Astrocyte (in vitro differentiated cells and primary cell): Measurements from ENCODE around the gene AUTS2. TPM values are rescaled to one million over a fixed set of nuclear protein-coding genes. Genes with fewer than 3 reads are reported as not detected.

Source experiments
- DNase-seq: peaks from one replicate; pipeline ENCODE4 v3.0.0-alpha.2; 2010; ENCODE audit warnings: low read depth
- FAIRE-seq: peaks from 2 replicates; lab custom pipeline; 2011; peaks lifted over from hg19 to GRCh38; lab: Jason Lieb, UNC
- H2AFZ ChIP-seq: 2 replicates; pipeline ENCODE4 v1.6.0; 2012; ENCODE audit warnings: low read depth, low read length, inconsistent platforms
- H3K27ac ChIP-seq: 2 replicates; pipeline ENCODE4 v1.5.1; 2011; ENCODE audit warnings: low read depth, low read length, inconsistent platforms
- H3K27me3 ChIP-seq: 2 replicates; pipeline ENCODE4 v1.6.0; 2011; ENCODE audit warnings: low read length, inconsistent platforms; ENCODE audit not compliant: insufficient read depth
- H3K36me3 ChIP-seq: 2 replicates; pipeline ENCODE4 v1.5.1; 2011; ENCODE audit warnings: low read length, inconsistent platforms; ENCODE audit not compliant: insufficient read depth
- H3K4me1 ChIP-seq: 2 replicates; pipeline ENCODE4 v1.5.1; 2011; ENCODE audit warnings: low read length, inconsistent platforms; ENCODE audit not compliant: insufficient read depth
- H3K4me2 ChIP-seq: 2 replicates; pipeline ENCODE4 v1.6.0; 2012; ENCODE audit warnings: low read length, inconsistent platforms
- H3K4me3 ChIP-seq: 2 replicates; pipeline ENCODE4 v1.5.1; 2011; ENCODE audit warnings: low read depth, mild to moderate bottlenecking, low read length, inconsistent platforms; ENCODE audit not compliant: insufficient read depth
- H3K79me2 ChIP-seq: 2 replicates; pipeline ENCODE4 v1.6.0; 2012; ENCODE audit warnings: mild to moderate bottlenecking, low read length, inconsistent platforms; ENCODE audit not compliant: insufficient read depth
- H3K9ac ChIP-seq: 2 replicates; pipeline ENCODE4 v1.6.0; 2012; ENCODE audit warnings: mild to moderate bottlenecking, low read length, inconsistent platforms
- H3K9me3 ChIP-seq: 2 replicates; pipeline ENCODE4 v1.5.1; 2012; ENCODE audit warnings: low read depth, mild to moderate bottlenecking, low read length, inconsistent platforms; ENCODE audit not compliant: insufficient read depth
- H4K20me1 ChIP-seq: 2 replicates; pipeline ENCODE4 v1.6.0; 2012; ENCODE audit warnings: low read length, inconsistent platforms; ENCODE audit not compliant: insufficient read depth
- H3K27ac Mint-ChIP-seq: one replicate; pipeline ENCODE4 v1.8.0; 2021; ENCODE audit warnings: mild to moderate bottlenecking, mixed read lengths; ENCODE audit not compliant: unreplicated experiment
- H3K27me3 Mint-ChIP-seq: one replicate; pipeline ENCODE4 v1.8.0; 2021; ENCODE audit warnings: low read depth, mixed read lengths; ENCODE audit not compliant: unreplicated experiment
- H3K36me3 Mint-ChIP-seq: one replicate; pipeline ENCODE4 v1.8.0; 2021; ENCODE audit warnings: low read depth, mixed read lengths; ENCODE audit not compliant: unreplicated experiment
- H3K4me1 Mint-ChIP-seq: one replicate; pipeline ENCODE4 v1.8.0; 2021; ENCODE audit warnings: low read depth, mixed read lengths; ENCODE audit not compliant: unreplicated experiment
- H3K4me3 Mint-ChIP-seq: one replicate; pipeline ENCODE4 v1.8.0; 2021; ENCODE audit warnings: mild to moderate bottlenecking, moderate library complexity, mixed read lengths; ENCODE audit not compliant: unreplicated experiment
- H3K9me3 Mint-ChIP-seq: one replicate; pipeline ENCODE4 v1.8.0; 2021; ENCODE audit warnings: mild to moderate bottlenecking, mixed read lengths; ENCODE audit not compliant: unreplicated experiment
- EZH2 ChIP-seq: IDR thresholded peaks from 2 replicates; pipeline ENCODE4 v1.6.1; 2012; ENCODE audit warnings: mild to moderate bottlenecking, low read length, inconsistent platforms; ENCODE audit not compliant: insufficient read depth
- total RNA-seq: library from RNA; stranded (reverse); gene quantifications from 2 replicates; pipeline ENCODE4 v1.2.1, GENCODE V29; 2021
- TF ChIP-seq, protein P1 (sequence below): IDR thresholded peaks from 2 replicates; pipeline ENCODE4 v1.5.1; 2011; ENCODE audit warnings: low read depth, mild to moderate bottlenecking, inconsistent platforms, low read length, moderate library complexity; ENCODE audit not compliant: insufficient read depth

AUTS2 gene
- total RNA-seq, 1 donor from 2014 or later = 73.2 TPM

DNA sequence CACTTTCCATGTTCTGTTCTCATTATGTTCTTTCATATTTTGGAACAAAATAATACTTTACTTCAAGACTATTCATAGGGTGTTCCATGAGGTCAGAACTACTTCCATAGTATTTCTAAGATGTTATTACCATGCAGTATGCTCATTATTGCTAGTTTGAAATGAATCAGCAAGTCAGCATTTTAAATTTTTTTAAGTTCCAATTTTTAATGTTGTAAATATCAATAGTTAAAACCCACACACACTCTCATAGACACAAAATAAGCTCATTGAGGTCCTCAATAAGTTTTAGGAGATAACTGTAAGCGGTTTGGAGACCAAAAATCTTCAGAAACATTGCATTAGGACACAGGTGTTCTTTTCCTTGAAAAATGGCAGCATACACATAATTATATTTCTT lies 550.7 kb downstream of the AUTS2 start:
- DNase-seq (no peak), FAIRE-seq (no peak)
- H3K9me3 ChIP-seq = no peaks in the 10 kb centered on the region
- H3K27me3 ChIP-seq = no peaks in the 10 kb centered on the region
- H3K36me3 ChIP-seq = no peaks in the 10 kb centered on the region
- Mint-ChIP-seq H3K27me3 (no peaks in the 10 kb centered on the region), H3K36me3 (no peaks in the 10 kb centered on the region), H3K27ac (no peak overlapping the region), H3K9me3 (peaks cover 3% of the 10 kb centered on the region), H3K4me3 (no peak overlapping the region), H3K4me1 (peaks cover under 1% of the 10 kb centered on the region)
- TF ChIP-seq, protein P1, sequence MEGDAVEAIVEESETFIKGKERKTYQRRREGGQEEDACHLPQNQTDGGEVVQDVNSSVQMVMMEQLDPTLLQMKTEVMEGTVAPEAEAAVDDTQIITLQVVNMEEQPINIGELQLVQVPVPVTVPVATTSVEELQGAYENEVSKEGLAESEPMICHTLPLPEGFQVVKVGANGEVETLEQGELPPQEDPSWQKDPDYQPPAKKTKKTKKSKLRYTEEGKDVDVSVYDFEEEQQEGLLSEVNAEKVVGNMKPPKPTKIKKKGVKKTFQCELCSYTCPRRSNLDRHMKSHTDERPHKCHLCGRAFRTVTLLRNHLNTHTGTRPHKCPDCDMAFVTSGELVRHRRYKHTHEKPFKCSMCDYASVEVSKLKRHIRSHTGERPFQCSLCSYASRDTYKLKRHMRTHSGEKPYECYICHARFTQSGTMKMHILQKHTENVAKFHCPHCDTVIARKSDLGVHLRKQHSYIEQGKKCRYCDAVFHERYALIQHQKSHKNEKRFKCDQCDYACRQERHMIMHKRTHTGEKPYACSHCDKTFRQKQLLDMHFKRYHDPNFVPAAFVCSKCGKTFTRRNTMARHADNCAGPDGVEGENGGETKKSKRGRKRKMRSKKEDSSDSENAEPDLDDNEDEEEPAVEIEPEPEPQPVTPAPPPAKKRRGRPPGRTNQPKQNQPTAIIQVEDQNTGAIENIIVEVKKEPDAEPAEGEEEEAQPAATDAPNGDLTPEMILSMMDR = no peak
- no peak for TF ChIP-seq EZH2
- no peaks in the 10 kb centered on the region for H3K4me1 ChIP-seq
- H4K20me1 ChIP-seq = no peaks in the 10 kb centered on the region
- H3K27ac ChIP-seq = no peak overlapping the region
- no peak overlapping the region for H3K4me2 ChIP-seq
- H3K79me2 ChIP-seq = no peaks in the 10 kb centered on the region
- no peak overlapping the region for H2AFZ ChIP-seq
- H3K4me3 ChIP-seq = no peak overlapping the region
- no peak overlapping the region for H3K9ac ChIP-seq

- H3K9me3 Mint-ChIP-seq = peaks cover 3% of the 10 kb centered on the region
Measured at GRCh38 chr7:70152313-70152712, 554.0 kb downstream of the AUTS2 start.

DNA sequence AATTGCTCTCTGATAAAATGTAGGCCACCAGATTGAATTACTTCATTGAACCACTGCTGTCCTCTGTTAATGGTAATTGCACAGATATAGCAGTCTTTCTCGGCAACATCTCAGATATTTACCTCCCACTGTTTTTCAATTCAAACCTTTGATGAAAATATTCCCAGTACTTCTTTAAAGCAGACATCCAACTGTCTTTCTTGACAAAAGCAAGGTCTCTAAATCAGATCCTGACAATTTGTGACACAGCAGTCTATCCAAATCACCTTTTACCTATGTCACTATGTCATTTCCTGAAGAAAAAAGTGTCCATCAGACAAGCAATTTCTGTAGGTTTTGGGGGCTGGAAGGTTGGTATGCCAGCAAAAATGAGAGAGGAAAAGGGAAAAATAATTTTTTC lies 555.7 kb downstream of the AUTS2 start:
- H3K9ac ChIP-seq = no peak overlapping the region
- FAIRE-seq (no peak), DNase-seq (no peak)
- Mint-ChIP-seq H3K27me3 (no peaks in the 10 kb centered on the region), H3K36me3 (no peaks in the 10 kb centered on the region), H3K4me3 (no peak overlapping the region), H3K9me3 (peaks cover 3% of the 10 kb centered on the region), H3K4me1 (no peaks in the 10 kb centered on the region), H3K27ac (no peak overlapping the region)
- no peak overlapping the region for H3K4me3 ChIP-seq
- no peaks in the 10 kb centered on the region for H4K20me1 ChIP-seq
- no peaks in the 10 kb centered on the region for H3K79me2 ChIP-seq
- H3K27ac ChIP-seq = no peak overlapping the region
- no peaks in the 10 kb centered on the region for H3K27me3 ChIP-seq
- H3K4me1 ChIP-seq = no peaks in the 10 kb centered on the region
- H2AFZ ChIP-seq = no peak overlapping the region
- TF ChIP-seq, protein P1 = no peak
- TF ChIP-seq EZH2 = no peak
- H3K9me3 ChIP-seq = no peaks in the 10 kb centered on the region
- no peaks in the 10 kb centered on the region for H3K36me3 ChIP-seq
- H3K4me2 ChIP-seq = no peak overlapping the region

More at GRCh38 chr7:70152313-70152712, 554.0 kb downstream of the AUTS2 start:
- H2AFZ ChIP-seq = no peak overlapping the region
- Mint-ChIP-seq H3K36me3 (no peaks in the 10 kb centered on the region), H3K27ac (no peak overlapping the region), H3K4me3 (no peak overlapping the region), H3K27me3 (no peaks in the 10 kb centered on the region), H3K4me1 (no peaks in the 10 kb centered on the region)
- H3K4me3 ChIP-seq = no peak overlapping the region
- DNase-seq (no peak), FAIRE-seq (no peak)
- no peak overlapping the region for H3K4me2 ChIP-seq
- no peak overlapping the region for H3K9ac ChIP-seq
- H3K27me3 ChIP-seq = no peaks in the 10 kb centered on the region
- H3K36me3 ChIP-seq = no peaks in the 10 kb centered on the region
- no peaks in the 10 kb centered on the region for H3K9me3 ChIP-seq
- TF ChIP-seq, protein P1 = no peak
- no peak for TF ChIP-seq EZH2
- no peaks in the 10 kb centered on the region for H4K20me1 ChIP-seq
- no peaks in the 10 kb centered on the region for H3K4me1 ChIP-seq
- no peak overlapping the region for H3K27ac ChIP-seq
- H3K79me2 ChIP-seq = no peaks in the 10 kb centered on the region
